ENCODE data around the gene MRPL24. TPM values are rescaled to one million over a fixed set of nuclear protein-coding genes. Genes with fewer than 3 reads are reported as not detected.
A peak's percentile ranks its signal among the peaks of the same experiment; 100 is the strongest.

Gene MRPL24
- total and polyA plus RNA-seq, 4 experiments from 2014 or later = 44.1 to 150 (median 67.0) TPM

DNA sequence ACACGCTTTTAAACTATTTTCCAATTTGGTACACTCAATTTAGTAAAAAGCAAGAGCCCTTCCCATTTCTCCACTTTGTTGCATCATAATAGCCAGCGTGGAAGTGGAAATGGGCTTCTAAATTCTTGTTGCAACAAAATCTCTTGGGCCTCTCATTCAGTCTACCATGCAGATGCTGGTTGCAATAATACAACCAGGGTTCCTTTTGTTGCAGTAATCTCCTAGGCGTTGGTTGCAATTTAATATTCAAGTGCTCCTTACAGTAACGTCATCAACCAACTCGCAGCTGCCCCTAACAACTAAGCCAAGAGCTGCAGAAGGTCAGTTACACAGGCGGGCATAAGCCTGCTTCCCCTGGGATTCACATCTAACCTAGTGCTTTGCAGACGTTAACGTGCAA lies 13.3 kb upstream of the MRPL24 start:
- DNase-seq = no peak
- Mint-ChIP-seq H3K27me3 (no peaks in the 10 kb centered on the region), H3K9me3 (no peaks in the 10 kb centered on the region), H3K4me1 (peaks cover 18 to 44% (median 27%) of the 10 kb centered on the region in 4 donors), H3K36me3 (peaks cover 0 to 13% of the 10 kb centered on the region in 2 donors), H3K4me3 (no peak overlapping the region), H3K27ac (no peak overlapping the region)
- Histone ChIP-seq H3K36me3 (ENCODE audit: insufficient read depth, low read length) (no peaks in the 10 kb centered on the region), H3K27me3 (ENCODE audit: insufficient read depth, low read length) (no peaks in the 10 kb centered on the region), H3K27ac (ENCODE audit: low read depth, low read length) (no peak overlapping the region), H3K9me3 (ENCODE audit: control insufficient read depth in 1 of 2, low read length in 2 of 2) (no peaks in the 10 kb centered on the region), H3K4me1 (ENCODE audit: insufficient read depth, low read length) (peaks cover 22% of the 10 kb centered on the region), H3K4me3 (ENCODE audit: low read length in 2 of 2) (no peak overlapping the region)
- ChIA-PET POLR2A (ENCODE audit: partially characterized antibody) (interaction anchor here (3.4 to 4.6 kb wide), 2 partner anchors 12 to 27 kb away, joined by 17 to 65 read pairs; partner anchors contain the start of genes ISG20L2, METTL25B and PRCC), CTCF (ENCODE audit: partially characterized antibody) (no interaction called here)
- intact Hi-C loops (cut with micrococcal nuclease) = no loop called here

DNA sequence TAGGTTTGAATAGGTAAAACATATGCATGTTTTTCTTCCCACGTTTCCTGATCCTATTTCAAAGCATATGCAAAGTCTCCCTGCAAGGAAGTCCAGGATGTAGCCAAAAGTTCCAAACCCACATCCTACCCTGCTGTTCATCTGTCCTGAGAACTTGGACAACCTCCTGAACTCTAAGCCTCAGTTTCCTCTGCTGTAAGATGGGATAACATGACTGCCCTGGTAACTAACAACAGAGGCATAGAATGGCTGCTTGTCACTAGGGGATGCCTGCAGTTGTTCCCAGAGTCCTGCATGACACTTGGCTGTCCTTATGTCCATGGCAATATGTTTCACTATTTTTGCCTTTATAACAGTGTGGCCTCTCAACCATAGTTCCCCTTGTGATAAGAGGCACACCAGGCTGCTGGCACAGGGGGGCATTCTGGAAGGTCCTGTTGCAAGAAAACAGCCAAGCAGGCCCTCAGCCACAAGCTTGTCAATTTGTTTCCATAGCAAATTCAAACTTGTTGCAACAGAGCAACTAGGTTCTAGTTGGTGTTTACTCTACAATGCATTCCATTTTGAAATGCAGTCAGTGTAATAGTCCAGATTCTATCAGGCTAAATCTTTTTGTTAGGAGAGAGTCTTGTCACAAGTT lies 12.1 kb upstream of the MRPL24 start:
- DNase-seq = no peak
- CTCF ChIA-PET (ENCODE audit: partially characterized antibody) = interaction anchor here (1.0 to 3.9 kb wide), 5 partner anchors 11 to 107 kb away, joined by 3 to 34 read pairs (median 8); partner anchors contain the start of genes ISG20L2, METTL25B, MRPL24 and PRCC
- peak overlapping the region in 6 of 7 donors; percentile 85 to 95 (median 93) for H3K27ac Mint-ChIP-seq
- POLR2A ChIA-PET (ENCODE audit: partially characterized antibody) = interaction anchor here (1.1 to 4.6 kb wide), 6 partner anchors 11 to 63 kb away, joined by 3 to 103 read pairs (median 39); partner anchors contain the start of genes ISG20L2, METTL25B, MRPL24 and PRCC
- no peaks in the 10 kb centered on the region for H3K27me3 Mint-ChIP-seq
- peak overlapping the region; percentile 82 for H3K27ac ChIP-seq (ENCODE audit: low read depth, low read length)
- H3K4me3 ChIP-seq (ENCODE audit: low read length in 2 of 2) = peak overlapping the region in 1 of 2 donors; percentile 88
- intact Hi-C loops (cut with micrococcal nuclease) = no loop called here
- no peaks in the 10 kb centered on the region for H3K9me3 Mint-ChIP-seq
- no peaks in the 10 kb centered on the region for H3K36me3 ChIP-seq (ENCODE audit: insufficient read depth, low read length)
- peaks cover 28 to 52% (median 38%) of the 10 kb centered on the region in 4 donors for H3K4me1 Mint-ChIP-seq
- H3K36me3 Mint-ChIP-seq = peaks cover 0 to 13% of the 10 kb centered on the region in 2 donors
- peak overlapping the region; percentile 87 to 97 (median 92) for H3K4me3 Mint-ChIP-seq
- no peaks in the 10 kb centered on the region for H3K27me3 ChIP-seq (ENCODE audit: insufficient read depth, low read length)
- peaks cover 34% of the 10 kb centered on the region for H3K4me1 ChIP-seq (ENCODE audit: insufficient read depth, low read length)
- H3K9me3 ChIP-seq (ENCODE audit: control insufficient read depth in 1 of 2, low read length in 2 of 2) = no peaks in the 10 kb centered on the region

DNA sequence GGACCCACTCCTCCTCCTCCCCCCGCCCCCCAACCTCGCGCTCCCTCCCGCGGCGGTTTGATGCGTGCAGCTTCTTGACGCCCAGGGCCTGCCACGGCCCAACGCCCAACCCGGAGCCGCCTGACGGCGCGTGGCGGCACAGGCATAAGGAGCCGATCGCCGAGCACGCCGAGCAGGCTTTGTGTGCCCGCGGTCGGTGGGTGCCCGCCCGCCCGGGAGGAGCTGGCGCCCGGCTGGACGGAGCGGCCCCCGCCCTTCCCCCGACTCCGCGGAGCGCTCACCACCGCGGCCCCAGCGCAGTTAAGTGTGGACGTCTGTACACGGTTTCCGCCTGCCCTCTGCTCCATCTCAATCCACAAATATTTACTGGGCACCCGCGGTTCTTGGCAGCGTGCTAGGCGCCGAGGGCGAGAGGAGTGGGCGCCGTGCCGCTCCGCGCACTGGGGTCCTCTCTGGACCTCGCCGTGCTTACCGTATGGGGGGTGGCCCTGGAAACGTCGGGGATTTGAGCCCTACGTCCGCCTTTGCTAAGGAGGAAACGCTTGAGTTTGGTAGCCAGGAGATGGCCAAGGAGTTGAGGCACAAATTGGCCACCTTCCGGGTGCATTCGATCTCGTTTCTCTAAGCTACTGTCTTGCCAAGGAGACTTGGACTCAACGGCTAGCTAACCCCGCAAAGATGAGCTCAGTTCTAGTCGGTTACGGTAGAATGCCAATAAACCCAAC lies 11.0 kb upstream of the MRPL24 start:
- Mint-ChIP-seq H3K4me3 (peak overlapping the region; percentile 87 to 97 (median 92)), H3K27ac (peak overlapping the region; percentile 84 to 95 (median 92))

DNA sequence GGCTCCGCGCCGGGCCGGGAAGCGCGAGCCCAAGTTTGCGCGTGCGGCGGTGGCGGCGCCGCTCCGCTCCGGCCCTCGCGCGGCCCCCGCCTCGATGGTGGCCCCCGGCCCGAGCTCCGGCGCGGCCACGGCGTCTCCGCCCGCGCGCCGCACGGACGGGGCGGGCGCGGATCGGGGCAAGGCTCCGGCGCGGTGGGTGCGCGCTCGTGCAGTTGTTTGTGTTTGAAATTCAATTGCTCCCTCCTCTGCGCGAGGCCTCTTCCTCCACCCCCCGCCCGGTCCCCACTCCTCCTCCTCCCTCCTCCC lies 10.5 kb upstream of the MRPL24 start, which contains the start of gene HDGF:
Gene HDGF (minus strand): TSS at position 225 of the 306 bp plus-strand sequence. CDS start 246 bp downstream, outside the sequence.
- peak within 1 kb of the TSS; percentile 91 to 98 (median 94) for H3K4me3 Mint-ChIP-seq
- Histone ChIP-seq H3K36me3 (ENCODE audit: insufficient read depth, low read length) (no peaks in the 10 kb centered on the region), H3K27ac (ENCODE audit: low read depth, low read length) (peak within 1 kb of the TSS; percentile 82), H3K9me3 (ENCODE audit: control insufficient read depth in 1 of 2, low read length in 2 of 2) (no peaks in the 10 kb centered on the region), H3K4me1 (ENCODE audit: insufficient read depth, low read length) (peaks cover 49% of the 10 kb centered on the region), H3K27me3 (ENCODE audit: insufficient read depth, low read length) (no peaks in the 10 kb centered on the region), H3K4me3 (ENCODE audit: low read length in 2 of 2) (peak within 1 kb of the TSS; percentile 45 to 88)
- H3K9me3 Mint-ChIP-seq = no peaks in the 10 kb centered on the region
- H3K27me3 Mint-ChIP-seq = no peaks in the 10 kb centered on the region
- POLR2A ChIA-PET (ENCODE audit: partially characterized antibody) = interaction anchor here (0.6 to 4.6 kb wide), 16 partner anchors 10 to 469 kb away, joined by 3 to 103 read pairs (median 4); partner anchors contain the start of genes ISG20L2, MEF2D, METTL25B and MRPL24
- H3K27ac Mint-ChIP-seq = peak within 1 kb of the TSS; percentile 89 to 95 (median 94)
- CTCF ChIA-PET (ENCODE audit: partially characterized antibody) = interaction anchor here (0.5 to 3.9 kb wide), 5 partner anchors 10 to 125 kb away, joined by 3 to 34 read pairs (median 8); partner anchors contain the start of genes ISG20L2, METTL25B, MRPL24 and PRCC
- H3K4me1 Mint-ChIP-seq = peaks cover 39 to 67% (median 50%) of the 10 kb centered on the region in 4 donors
- DNase-seq = peak in 1 of 5 donors; percentile 42
- intact Hi-C loops (cut with micrococcal nuclease) = loop anchor here (1.0 kb wide), 4 partner anchors 10 to 246 kb away; partner anchors contain the start of genes ISG20L2, METTL25B, MRPL24 and PRCC
- peaks cover 0 to 13% of the 10 kb centered on the region in 2 donors for H3K36me3 Mint-ChIP-seq

More for the DNA sequence above, 11.0 kb upstream of the MRPL24 start:
- DNase-seq = peak; percentile 91 to 98 (median 93)
- ChIA-PET POLR2A (ENCODE audit: partially characterized antibody) (interaction anchor here (0.6 to 4.6 kb wide), 16 partner anchors 10 to 469 kb away, joined by 3 to 103 read pairs (median 4); partner anchors contain the start of genes ISG20L2, MEF2D, METTL25B and MRPL24), CTCF (ENCODE audit: partially characterized antibody) (interaction anchor here (1.0 to 3.9 kb wide), 5 partner anchors 10 to 108 kb away, joined by 3 to 34 read pairs (median 8); partner anchors contain the start of genes ISG20L2, METTL25B, MRPL24 and PRCC)
- Mint-ChIP-seq H3K9me3 (no peaks in the 10 kb centered on the region), H3K27me3 (no peaks in the 10 kb centered on the region), H3K4me1 (peaks cover 36 to 62% (median 47%) of the 10 kb centered on the region in 4 donors), H3K36me3 (peaks cover 0 to 13% of the 10 kb centered on the region in 2 donors)
- peak overlapping the region; percentile 82 for H3K27ac ChIP-seq (ENCODE audit: low read depth, low read length)
- H3K4me1 ChIP-seq (ENCODE audit: insufficient read depth, low read length) = peaks cover 44% of the 10 kb centered on the region
- intact Hi-C loops (cut with micrococcal nuclease) = loop anchor here (1.0 kb wide), 4 partner anchors 11 to 247 kb away; partner anchors contain the start of genes ISG20L2, METTL25B, MRPL24 and PRCC
- no peaks in the 10 kb centered on the region for H3K9me3 ChIP-seq (ENCODE audit: control insufficient read depth in 1 of 2, low read length in 2 of 2)
- H3K27me3 ChIP-seq (ENCODE audit: insufficient read depth, low read length) = no peaks in the 10 kb centered on the region
- peak overlapping the region; percentile 42 to 88 for H3K4me3 ChIP-seq (ENCODE audit: low read length in 2 of 2)
- H3K36me3 ChIP-seq (ENCODE audit: insufficient read depth, low read length) = no peaks in the 10 kb centered on the region

DNA sequence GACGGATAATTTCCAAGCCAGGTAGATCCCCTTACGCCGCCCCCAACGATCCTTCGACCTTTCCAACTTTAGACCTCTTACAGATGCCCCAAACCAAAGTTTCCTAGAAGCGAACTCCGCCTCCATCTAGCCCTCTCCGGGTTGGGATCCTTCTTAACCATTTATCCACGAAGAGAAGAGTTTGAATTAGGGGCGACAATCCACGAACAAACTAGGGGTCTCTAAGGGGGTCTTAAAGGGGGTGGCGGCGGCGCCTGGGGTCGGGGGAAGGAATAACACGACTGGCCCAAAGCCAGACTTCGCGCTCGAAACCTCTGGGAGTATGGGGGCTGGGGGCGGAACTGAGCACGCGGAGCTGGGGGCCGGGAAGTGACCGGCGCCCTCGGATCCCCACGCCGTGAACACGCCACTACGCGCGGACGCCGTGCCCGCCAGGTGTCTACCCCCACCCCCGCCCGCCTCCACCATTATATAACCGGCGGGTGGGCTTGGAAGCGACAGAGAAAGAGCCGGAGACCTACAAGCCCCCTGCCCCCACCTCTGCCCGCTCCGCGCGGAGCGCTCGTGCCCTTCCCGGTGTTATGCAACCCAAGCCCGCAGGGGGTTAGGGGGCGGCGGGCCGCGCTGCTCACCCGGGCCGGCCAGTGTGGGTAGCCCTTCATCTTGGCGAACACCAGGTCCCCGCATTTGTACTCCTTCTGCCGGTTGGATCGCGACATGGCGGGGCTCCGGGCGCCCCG lies 10.0 kb upstream of the MRPL24 start:
- no peaks in the 10 kb centered on the region for H3K27me3 ChIP-seq (ENCODE audit: insufficient read depth, low read length)
- DNase-seq = peak in 1 of 5 donors; percentile 63
- H3K4me1 ChIP-seq (ENCODE audit: insufficient read depth, low read length) = peaks cover 54% of the 10 kb centered on the region
- H3K36me3 ChIP-seq (ENCODE audit: insufficient read depth, low read length) = no peaks in the 10 kb centered on the region
- H3K27me3 Mint-ChIP-seq = no peaks in the 10 kb centered on the region
- peaks cover 0 to 1% (median 0%) of the 10 kb centered on the region in 8 donors for H3K9me3 Mint-ChIP-seq
- ChIA-PET CTCF (ENCODE audit: partially characterized antibody) (interaction anchor here (0.5 to 3.9 kb wide), 4 partner anchors 9 to 124 kb away, joined by 3 to 34 read pairs (median 12); partner anchors contain the start of genes ISG20L2, METTL25B and MRPL24), POLR2A (ENCODE audit: partially characterized antibody) (interaction anchor here (0.6 to 4.6 kb wide), 15 partner anchors 9 to 468 kb away, joined by 3 to 103 read pairs (median 4); partner anchors contain the start of genes ISG20L2, MEF2D, METTL25B and MRPL24)
- peak overlapping the region; percentile 75 for H3K27ac ChIP-seq (ENCODE audit: low read depth, low read length)
- peaks cover 42 to 73% (median 54%) of the 10 kb centered on the region in 4 donors for H3K4me1 Mint-ChIP-seq
- peaks cover 0 to 14% of the 10 kb centered on the region in 2 donors for H3K36me3 Mint-ChIP-seq
- H3K9me3 ChIP-seq (ENCODE audit: control insufficient read depth in 1 of 2, low read length in 2 of 2) = no peaks in the 10 kb centered on the region
- peak overlapping the region; percentile 87 to 95 (median 94) for H3K27ac Mint-ChIP-seq
- peak overlapping the region; percentile 45 to 74 for H3K4me3 ChIP-seq (ENCODE audit: low read length in 2 of 2)
- intact Hi-C loops (cut with micrococcal nuclease) = loop anchor here (1.0 kb wide), 4 partner anchors 10 to 246 kb away; partner anchors contain the start of genes ISG20L2, METTL25B, MRPL24 and PRCC
- peak overlapping the region; percentile 91 to 98 (median 92) for H3K4me3 Mint-ChIP-seq

DNA sequence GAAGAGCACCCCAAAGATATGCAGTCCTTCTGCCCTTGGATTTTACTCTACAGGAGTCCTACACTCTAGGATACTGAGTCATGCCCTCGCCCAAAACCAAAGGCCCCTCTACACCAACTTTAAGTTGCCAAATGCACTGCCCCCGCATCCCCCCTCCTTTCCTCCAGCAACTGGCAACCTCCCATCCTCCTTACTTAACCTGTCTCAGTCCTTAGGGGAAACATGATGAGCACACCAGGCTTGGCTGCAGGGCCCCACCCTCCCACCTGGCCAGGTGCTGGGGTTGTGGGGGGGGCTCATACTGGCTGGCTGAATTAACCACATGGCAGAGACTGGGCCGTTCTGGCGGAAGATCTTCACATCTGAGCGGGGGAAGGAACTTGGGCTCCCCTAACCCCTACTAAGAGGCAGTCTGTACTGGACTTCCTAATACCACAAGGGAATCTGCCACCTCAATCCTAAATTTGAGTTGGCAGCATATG lies 9.3 kb upstream of the MRPL24 start:
- peaks cover 5 to 20% of the 10 kb centered on the region in 2 donors for H3K36me3 Mint-ChIP-seq
- H3K4me3 ChIP-seq (ENCODE audit: low read length in 2 of 2) = peak overlapping the region; percentile 45 to 74
- peak overlapping the region; percentile 91 to 98 (median 92) for H3K4me3 Mint-ChIP-seq
- H3K4me1 ChIP-seq (ENCODE audit: insufficient read depth, low read length) = peaks cover 56% of the 10 kb centered on the region
- ChIA-PET POLR2A (ENCODE audit: partially characterized antibody) (interaction anchor here (1.1 to 4.6 kb wide), 6 partner anchors 8 to 44 kb away, joined by 4 to 103 read pairs (median 37); partner anchors contain the start of genes ISG20L2, METTL25B, MRPL24 and PRCC), CTCF (ENCODE audit: partially characterized antibody) (interaction anchor here (2.5 to 3.9 kb wide), 2 partner anchors 9 to 23 kb away, joined by 15 to 34 read pairs; partner anchors contain the start of genes ISG20L2, METTL25B and MRPL24)
- H3K27ac Mint-ChIP-seq = peak overlapping the region; percentile 87 to 95 (median 94)
- peaks cover 46 to 79% (median 60%) of the 10 kb centered on the region in 4 donors for H3K4me1 Mint-ChIP-seq
- H3K36me3 ChIP-seq (ENCODE audit: insufficient read depth, low read length) = peaks cover 6% of the 10 kb centered on the region
- no peaks in the 10 kb centered on the region for H3K27me3 Mint-ChIP-seq
- peak overlapping the region; percentile 75 for H3K27ac ChIP-seq (ENCODE audit: low read depth, low read length)
- H3K9me3 Mint-ChIP-seq = peaks cover 0 to 1% (median 0%) of the 10 kb centered on the region in 8 donors
- H3K27me3 ChIP-seq (ENCODE audit: insufficient read depth, low read length) = no peaks in the 10 kb centered on the region
- H3K9me3 ChIP-seq (ENCODE audit: control insufficient read depth in 1 of 2, low read length in 2 of 2) = no peaks in the 10 kb centered on the region
- intact Hi-C loops (cut with micrococcal nuclease) = no loop called here
- DNase-seq = peak in 1 of 5 donors; percentile 62

Measured in CD4-positive, alpha-beta memory T cell (primary cell).